ENCODE results near the gene FYCO1.
"Not testable (repeated sequence)": the region's sequence is repeated elsewhere in the genome, so short reads cannot be mapped to it uniquely, and the experiment has no call there.

FYCO1 gene

DNA sequence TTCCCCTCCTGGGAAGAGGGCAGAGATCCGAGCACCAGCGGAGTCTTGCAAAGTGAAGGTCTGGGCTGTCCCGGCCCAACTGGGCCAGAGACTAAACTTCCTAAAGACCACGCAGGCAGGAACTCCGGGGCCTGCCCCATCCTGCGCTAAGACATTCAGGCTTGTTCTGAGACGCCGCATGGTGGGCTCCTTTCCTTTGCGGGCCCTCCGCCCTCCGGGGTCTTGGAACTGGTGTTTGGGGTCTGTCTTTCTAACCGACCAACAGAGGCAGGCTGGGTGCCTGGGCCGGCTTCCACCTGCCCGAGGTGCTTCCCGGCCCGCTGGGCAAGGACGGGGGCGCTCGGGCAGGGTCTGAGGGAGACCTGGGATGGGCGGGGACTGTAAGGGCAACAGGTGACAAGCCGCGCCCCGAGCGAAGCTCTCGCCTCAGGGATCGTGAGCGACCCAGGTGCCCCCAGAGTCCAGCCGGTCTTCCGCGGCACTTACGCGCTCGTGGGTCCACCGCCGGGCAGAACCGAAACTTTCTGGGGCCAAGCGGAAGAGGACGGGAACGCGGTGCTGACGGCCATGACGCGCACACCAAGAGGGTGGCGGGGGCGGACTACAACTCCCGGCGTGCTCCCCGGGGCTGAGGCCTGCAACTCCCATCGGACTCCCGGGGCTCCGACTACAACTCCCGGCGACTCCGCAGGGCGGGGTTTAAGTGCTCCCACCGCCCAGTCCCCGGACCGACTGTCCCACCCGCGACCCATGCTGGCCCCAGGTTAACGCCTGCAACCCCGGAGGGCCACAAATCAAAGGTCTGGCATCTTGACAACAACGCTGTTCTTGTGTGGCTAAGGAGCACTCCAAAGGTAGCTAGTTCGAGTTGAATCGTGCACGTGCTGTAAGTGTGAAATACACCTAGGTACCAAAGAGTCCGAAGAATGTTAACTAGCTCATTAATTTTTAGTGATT is at the start of gene FYCO1:
TSS of gene FYCO1 (minus strand) at position 589 of the 957 bp plus-strand sequence. CDS start 10,914 bp downstream, outside the sequence.
- DNase-seq, result peak; percentile 95

DNA sequence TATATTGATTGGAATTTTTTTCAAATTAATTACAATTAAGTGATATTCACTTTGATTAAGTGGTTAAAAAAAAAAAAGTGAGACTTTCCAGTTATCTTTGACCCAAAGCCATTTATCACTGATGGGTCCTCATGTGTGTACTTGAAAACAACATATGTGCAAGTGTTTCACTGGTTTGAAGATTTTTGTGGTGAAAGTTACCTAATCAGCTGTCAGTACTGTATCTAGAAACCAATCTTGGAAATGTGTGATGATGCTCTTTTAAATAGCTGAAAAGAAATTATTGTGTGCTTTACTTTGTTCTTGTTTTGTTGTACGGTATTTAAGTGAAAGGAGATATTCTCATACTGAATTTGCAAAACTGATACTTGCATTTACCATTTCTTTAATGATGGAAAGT is 43.3 kb upstream of the FYCO1 start:
- DNase-seq, result no peak

DNA sequence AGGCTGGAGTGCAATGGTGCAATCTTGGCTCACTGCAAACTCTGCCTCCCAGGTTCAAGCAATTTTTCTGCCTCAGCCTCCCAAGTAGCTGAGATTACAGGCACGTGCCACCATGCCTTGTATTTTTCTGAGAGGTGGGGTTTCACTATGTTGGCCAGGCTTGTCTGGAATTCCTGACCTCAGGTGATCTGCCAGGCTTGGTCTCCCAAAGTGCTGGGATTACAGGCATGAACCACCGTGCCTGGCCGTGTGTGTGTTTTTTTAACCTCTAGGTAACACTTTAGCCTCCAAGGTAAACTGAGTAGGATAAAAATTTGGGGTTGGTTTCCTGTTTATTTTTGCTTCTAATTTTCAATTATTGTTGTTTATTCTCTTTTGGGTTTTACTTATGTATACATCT is 42.4 kb upstream of the FYCO1 start:
- not testable (repeated sequence) for DNase-seq

DNA sequence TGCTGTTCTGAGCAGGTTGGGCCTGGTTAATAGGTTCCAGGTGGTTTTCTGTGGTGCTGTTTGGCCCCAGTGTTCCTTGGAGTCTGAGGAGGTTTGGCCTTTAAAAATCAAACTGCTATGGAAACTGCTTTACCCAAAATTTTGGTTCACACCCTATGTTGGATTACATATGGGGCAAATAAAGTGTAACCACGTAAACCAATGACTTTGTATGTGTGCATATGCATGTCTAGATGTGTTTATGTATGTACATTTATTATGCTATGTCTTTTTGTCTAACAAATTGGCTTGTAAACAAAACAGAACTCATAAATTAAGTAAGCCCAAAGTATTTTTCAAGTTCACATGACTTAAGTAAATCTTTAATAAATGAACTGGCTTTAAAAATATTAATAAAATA is 40.6 kb upstream of the FYCO1 start:
- DNase-seq, result no peak

DNA sequence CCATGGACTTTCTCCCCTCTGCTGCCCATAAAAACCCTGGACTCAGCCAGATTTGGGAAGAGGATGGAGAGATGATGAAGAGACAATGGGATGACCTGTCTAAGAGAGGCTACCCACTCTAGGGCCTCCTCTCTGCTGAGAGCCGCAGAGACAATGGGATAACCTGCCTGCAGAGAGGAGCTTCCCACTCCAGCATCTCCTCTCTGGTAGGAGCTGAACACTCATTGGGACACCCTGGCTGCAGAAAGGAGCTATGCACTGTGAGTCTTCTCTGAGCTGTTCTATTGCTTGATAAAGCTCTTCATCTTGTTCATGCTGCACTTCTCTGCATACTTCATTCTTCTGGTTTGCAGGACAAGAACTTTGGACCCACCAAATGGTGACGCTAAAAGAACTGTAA is 36.1 kb upstream of the FYCO1 start:
- no peak for DNase-seq

DNA sequence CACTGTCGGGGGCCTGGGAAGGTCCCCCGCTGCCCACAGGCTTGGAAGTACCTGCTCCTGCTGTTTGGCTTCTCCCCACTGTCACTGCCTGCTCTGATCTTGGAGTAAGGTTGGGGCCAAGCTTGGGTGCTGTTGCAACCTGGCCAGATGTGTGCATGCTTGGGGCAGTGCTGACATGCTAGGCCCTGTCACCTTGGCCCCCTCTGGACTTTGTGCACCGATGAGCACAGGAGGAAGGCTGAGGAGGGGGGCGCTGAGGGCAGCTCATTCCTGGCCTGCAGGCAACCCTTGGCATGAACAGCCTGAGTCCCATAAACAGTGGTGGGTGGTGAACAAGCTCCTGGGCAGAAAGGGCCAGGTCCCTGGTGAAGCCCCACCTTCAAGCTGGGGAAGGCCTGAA is 35.6 kb upstream of the FYCO1 start:
- no peak for DNase-seq

DNA sequence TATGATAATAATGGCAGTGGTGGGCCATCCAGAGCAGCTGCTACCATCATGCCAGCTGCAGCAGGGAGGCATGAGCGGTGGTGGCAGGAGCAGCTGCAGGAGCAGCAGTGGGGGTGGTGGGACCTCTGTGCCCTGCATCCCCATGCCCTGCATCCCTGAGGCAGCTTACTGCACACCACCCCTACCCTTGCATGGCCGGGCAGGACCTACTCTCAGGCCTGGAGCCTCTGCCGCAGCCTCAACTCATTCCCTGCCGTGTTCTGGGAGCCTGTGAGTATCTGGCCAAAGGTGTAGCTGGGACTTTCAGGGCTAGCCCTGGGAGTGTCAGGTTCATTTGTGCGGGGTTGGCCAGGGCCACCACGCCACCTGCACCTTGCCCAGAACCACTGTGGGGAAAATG is 35.0 kb upstream of the FYCO1 start:
- DNase-seq, result no peak

DNA sequence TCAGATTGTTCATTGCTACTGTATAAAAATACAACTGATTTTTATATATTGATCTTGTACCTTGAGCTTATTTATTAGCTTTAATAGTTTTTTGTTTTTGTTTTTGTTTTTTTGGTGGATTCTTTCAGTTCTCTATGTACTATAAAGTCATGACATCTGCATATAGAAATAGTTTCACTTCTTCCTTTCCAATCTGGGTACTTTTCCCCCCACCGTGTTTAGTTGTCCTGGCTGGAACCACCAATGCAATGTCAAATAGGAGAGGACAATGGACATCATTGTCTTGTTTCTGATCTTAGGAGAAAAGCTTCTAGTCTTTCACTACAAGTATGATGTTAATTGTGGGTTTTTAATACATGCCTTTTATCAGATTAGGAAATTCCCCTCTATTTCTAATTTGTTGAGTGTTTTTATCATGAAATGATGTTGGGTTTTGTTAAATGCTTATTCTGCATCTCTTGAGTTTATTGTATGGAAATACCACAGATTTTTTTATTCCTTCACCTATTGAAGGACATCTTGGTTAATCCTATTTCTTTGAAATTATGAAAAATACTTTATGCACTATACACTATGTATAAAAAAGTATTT is 34.4 kb upstream of the FYCO1 start:
- DNase-seq, result no peak

DNA sequence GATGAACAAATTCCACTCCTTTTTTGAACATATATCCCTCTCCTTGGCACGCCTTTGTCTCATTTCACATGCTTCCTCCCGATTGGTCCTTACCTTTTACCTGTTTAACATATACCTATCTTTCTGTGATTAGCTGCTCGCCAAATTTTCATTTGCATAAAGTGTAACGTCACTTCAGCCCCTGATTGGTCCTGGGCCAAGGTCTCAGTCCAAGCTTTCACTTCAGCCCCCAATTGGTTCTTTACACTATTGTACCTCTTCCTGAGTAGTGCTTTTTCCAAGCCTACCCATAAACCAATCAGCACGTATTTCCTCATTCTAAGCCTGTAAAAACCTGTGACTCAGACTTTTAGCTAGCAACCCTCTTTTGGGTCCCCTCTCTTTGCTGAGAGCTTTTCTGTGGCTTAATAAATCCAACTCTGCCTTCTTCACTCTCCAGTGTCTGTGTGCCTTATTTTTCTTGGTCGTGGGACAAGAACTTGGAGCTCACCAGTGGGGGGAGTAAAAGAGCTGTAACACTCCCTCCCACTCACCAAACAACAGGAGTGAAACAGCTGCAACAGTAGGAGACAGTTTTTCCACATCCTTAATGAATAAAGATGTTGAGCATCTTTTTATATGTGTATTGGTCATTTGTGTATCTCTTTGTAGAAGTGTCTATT is 32.2 kb upstream of the FYCO1 start:
- no peak for DNase-seq

DNA sequence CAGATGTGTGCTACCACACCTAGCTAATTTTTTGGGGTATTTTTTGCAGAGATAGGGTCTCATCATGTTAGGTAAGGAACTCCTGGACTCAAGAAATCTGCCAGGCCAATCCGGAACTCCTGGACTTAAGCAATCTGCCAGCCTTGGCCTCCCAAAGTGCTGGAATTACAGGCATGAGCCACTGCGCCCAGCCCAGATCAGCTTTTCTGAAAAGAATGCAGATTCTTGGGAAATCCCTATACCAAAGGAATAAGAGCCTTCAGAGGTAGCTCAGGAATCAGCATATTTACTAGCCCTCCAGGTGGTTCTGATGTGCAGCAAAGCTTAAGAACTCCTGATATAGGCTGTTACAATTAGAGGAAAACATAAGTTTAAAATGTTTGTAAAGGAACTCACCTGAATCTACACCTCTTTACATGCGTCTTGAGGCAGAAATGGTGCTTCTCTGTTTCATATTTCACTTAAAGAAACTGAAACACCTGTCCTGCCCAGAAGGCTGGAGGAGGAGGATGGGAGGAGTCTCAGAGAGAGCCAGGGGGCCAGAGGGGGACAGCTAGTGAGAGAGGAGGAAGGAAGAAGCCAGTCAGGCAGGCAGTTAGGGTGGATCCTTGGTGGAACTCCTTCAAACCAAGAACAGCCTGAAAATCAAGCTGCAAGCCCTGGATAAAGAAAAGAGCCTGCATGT is 31.5 kb upstream of the FYCO1 start, which contains the start of gene XCR1:
TSS of gene XCR1 (minus strand) at position 463 of the 685 bp plus-strand sequence. CDS start 5,536 bp downstream, outside the sequence.
- no peak for DNase-seq

DNA sequence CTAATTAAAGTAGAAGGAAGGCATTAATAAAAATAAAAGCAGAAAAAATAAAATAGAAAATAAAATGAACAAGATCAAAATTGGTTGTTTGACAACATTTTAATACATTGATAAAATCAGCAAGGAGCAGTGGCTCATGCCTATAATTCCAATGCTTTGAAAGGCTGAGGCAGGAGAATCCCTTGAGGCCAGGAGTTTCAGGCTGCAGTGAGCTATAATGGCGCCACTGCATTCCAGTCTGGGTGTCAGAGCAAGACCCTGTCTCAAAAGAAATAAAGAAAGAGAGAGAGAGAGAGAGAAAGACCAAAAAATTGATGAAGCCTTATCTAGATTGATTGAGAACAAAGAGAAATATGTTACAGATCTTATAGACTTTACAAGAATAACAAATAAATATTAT is 29.5 kb upstream of the FYCO1 start:
- peak; percentile 20 for DNase-seq

DNA sequence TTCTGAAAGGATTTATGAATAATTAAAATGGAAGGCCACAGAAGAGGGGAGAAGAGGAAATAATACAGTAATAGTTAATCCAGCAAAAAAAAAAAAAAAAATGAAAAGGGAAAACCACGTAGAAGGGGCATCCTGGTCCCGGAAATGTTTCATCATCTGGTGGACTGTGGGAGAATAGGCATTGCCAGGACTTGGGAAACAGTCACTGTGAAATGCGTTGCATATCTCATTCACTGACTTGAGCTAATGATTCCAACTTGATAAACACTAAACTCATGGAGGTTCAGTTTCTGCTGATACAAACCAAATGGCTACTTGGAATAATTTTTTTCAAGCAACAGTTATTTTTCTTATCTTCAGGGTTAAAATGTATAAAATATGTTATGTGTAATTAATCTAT is 28.5 kb upstream of the FYCO1 start:
- no peak for DNase-seq

DNA sequence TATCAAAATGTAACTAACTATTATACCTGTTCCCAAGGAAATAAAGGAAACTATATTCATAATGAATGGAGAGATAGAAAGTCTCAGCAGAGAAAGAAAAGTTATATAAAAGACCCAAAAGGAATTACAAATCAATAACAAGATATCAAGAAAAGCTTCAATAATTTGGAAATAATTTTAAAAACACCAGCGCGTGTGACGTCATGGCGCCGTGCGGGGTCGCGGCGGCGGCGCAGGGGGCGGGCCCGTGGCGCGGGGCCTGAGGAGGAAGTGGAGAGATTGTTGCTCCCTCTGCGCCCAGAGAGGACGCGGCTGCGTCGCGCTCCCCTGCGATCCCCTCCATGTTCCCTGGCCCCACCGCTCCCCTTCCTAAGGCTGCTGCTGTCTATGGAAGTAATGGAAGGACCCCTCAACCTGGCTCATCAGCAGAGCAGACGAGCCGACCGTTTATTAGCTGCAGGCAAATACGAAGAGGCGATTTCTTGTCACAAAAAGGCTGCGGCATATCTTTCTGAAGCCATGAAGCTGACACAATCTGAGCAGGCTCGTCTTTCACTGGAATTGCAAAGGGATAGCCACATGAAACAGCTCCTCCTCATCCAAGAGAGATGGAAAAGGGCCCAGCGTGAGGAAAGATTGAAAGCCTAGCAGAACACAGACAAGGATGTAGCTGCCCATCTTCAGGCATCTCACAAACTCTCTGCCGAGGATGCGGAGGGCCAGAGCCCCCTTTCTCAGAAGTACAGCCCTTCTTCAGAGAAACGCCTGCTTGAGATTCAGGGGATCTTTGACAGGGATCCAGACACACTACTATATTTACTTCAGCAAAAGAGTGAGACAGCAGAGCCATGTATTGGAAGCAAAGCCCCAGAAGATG is 27.5 kb upstream of the FYCO1 start:
- DNase-seq, result no peak

DNA sequence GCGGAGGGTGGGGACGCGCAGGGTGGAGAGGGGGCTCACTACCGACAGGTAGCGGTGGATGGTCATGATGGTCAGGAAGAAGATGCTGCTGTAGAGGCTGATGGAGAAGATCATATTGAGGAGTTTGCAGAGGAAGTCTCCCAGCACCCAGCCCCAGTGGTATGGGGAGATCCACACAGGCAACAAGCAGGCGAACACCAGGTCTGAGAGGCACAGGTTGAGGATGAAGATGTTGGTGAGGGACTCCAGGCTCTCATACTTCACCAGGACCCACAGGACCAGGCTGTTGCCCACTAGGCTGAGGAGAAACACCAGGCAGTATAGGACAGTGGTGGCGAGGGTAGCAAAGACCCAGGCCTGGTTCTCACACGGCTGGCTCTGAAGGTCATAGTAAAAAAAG is 25.9 kb upstream of the FYCO1 start:
- no peak for DNase-seq

DNA sequence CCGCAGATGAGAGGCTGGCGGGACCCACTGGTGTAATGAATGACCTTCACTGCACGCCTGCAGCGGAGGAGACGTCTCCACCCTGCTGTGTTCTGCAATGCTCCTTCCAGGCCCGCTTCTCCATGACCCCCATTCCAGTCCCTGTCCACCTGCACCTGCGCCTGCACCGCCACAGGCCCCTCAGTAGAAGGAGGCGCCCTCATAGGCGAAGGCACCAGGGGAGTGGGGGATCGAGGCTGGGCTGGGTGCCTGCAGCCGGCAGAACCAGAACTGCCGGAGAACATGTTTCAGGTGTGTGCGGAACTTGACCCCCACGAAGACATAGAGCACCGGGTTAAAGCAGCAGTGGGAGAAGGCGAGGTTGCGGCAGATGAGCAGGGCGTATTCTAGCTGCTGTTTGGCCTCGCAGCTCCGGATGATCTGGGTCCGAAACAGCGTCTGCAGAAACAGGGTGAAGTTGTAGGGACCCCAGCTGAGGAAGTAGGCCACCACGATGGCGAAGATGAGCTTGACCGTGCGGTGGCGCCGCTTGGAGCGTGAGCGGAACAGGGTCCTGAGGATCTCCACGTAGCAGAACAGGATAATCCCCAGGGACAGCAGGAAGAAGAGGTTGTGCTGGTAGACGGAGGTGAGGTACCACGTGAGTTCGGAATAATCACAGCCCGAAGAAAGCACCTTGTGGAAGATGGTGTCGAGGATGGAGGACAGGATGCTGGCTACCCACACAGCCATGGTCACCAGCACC is 25.3 kb upstream of the FYCO1 start:
- no peak for DNase-seq

DNA sequence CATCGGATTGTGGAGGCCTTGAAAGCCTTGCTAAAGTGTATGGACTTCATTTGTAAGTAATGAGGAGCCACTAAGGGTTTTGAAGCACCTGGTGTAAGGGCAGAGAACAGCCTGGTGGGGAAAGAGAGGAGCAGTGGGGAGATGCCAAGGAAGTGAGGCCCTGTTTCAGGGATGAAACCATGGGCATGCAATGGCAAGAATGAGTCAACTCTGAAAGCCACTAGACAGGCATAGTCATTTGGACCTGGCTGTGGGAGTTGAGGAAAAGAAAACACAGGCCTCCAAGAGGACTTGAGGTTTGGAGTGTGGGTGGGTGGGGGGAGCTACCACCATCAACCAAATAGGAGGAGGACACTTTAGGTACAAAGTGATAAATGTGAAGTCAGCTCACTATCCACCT is 24.1 kb upstream of the FYCO1 start:
- DNase-seq, result no peak

DNA sequence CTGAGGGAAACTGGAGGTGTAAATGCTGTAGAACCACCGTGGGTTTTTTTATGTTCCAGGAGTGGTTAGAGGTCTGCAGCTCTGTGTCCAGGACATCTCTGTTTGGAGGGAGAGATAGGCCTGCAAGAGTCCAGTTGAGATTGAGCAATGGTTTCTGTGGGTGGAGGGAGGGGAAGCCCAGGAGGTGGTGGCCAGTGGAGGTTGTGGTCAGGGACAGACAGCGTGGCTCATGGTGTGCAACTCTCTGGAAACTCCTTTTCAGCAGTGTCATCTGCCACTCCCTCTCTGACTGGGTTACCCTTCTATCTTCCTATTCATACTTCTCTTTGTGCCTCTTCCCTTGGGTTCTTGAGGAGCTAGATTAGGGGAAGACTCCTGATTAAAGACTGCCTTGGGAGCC is 22.1 kb upstream of the FYCO1 start:
- no peak for DNase-seq

DNA sequence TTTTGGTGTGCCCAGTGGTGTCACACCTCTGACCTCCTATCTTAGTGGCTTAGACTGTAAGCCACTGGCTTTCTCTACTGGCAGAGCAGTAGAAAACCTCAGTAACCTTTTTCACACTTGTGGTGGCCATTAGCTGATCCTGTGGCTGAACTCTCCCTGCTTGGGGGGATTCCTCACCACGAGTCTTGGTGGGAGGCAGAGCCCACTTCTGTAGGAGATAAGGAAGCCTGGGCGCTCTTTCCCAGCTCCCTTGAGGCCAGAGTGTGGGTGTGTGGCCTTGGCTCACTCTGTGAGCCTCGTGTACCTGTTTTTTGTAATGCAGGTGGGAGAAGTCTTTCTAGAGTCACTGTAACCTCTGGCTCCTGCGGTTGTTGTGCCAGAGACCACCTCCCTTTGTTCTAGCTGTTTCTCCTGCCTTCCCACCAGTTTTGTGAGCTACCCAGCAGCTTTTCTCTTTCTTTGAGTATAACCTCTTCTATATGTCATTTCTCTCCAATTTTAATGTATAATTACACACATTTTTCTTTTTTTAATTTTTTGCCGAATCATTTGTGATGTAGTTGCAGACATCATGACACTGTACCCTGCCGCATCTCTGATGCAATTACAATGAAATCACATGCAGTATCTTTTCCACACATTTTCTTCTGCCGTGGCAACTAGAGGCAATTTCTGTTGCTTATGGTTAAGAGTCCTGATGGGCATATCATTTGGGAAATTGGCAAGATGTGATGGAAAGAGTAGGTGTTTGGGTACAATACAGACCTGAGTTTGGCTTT is 17.9 kb upstream of the FYCO1 start:
- no peak for DNase-seq

DNA sequence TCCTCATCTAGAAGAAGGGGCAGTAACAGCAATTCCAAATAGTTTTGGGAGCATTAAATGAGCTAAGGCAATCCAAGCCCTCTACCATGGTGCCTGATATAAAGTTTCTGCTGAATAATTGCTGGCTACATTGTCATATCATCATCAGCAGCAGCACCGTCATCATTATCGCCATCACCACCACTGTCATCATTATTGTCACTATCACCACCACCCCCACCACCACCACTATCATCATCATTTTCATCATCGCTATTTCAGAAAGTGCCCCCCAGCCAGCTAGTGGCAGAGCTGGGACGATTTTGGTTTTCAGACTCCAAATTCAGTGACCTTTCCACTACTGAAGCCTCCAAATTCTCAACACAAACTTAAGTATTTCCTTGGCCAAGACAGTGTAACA is 16.6 kb upstream of the FYCO1 start:
- no peak for DNase-seq

DNA sequence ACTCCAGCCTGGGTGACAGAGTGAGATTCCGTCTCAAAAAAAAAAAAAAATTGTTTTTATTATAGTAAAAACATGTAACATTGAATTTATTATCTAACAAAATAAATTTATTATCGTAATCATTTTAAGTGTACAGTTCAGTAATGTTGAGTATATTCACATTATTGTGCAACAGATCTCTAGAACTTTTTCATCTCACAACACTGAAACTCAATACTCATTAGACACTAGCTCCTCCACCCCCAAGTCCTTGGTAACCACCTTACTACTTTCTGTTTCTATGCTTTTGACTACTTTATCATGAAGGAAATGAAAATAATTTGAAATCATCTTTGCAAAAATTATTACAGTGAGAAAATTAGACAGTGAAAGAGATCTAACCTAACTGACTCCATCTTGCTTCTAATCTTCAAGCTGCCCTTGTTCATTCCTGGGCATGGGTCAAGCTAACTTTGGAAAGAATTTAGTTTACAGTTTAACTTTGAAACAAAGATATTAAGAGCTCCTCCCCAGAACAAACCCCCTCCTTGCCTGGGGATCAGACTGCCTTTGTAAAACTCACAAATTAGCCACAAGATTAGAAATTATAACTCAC is 15.0 kb upstream of the FYCO1 start:
- DNase-seq, result no peak
